ENCODE results near the gene RBM4. TPM values are rescaled to one million over a fixed set of nuclear protein-coding genes. Genes with fewer than 3 reads are reported as not detected.

Gene RBM4
- total and polyA plus RNA-seq, 2 of the 13 experiments (the other 11 are each of a cell fraction or from before 2014, with no cell fraction given): 126 to 136 TPM

DNA sequence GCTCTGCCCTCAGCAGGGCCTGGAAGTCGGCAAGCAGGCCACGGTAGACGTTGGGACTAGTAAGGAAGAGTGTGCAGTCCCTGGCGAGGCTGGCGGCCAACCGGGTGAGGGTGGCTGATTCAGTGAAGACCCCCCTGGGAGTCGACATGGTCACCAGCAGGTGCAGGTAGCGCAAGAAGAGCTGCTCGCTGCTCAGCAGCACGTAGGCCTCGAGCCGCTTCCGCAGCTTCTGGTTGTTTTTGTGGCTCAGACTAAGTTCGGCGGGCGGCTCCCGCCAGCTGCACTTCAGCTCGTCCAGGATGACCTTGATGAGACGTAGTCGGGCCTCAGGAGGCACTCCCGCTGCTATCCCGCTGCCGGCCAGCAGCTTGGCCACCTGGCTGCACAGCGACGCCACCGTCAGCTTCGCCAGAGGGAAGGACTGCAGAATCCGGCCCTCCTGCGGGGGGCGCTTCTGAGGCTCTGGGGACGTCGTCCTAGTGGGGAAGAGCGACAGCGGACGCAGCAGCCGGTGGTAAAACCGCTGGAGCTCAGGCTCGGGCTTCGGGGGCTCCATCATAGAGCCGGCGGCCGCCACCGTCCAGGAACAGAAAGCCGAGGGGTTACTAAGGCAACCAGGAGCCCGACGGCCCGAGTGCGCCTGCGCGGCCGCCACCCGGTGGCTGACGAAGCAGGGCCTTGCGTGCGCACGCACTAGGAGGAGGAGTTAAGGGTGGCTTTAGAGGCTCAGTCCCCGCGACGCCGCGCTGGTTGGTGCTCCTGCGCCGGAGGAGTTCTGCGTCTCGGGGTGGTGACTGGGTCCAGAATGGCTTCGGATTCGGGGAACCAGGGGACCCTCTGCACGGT is 45.8 kb upstream of the RBM4 start, which contains the start of the genes CCDC87 and CCS (continued):
- TF ChIP-seq HNRNPUL1 (IDR thresholded peaks at IDR 0.05; ENCODE audit: low read depth, low read length) (no peak), NKX3-1 (CRISPR knock-in tag; IDR thresholded peaks at IDR 0.05) (peak; percentile 44; the same call in 1 of the 2 replicates), KMT2A (CRISPR knock-in tag; IDR thresholded peaks at IDR 0.05) (peak; percentile 89), EEA1 (CRISPR knock-in tag; IDR thresholded peaks at IDR 0.05; ENCODE audit: borderline replicate concordance) (peak; percentile 73; the same call in 1 of the 2 replicates), ZNF34 (CRISPR knock-in tag; IDR thresholded peaks at IDR 0.05; ENCODE audit: borderline replicate concordance) (peak; percentile 72; the same call in 1 of the 2 replicates), TRIM24 (CRISPR knock-in tag; IDR thresholded peaks at IDR 0.05) (no peak), ZNF326 (CRISPR knock-in tag; IDR thresholded peaks at IDR 0.05; ENCODE audit: borderline replicate concordance) (no peak), PTBP1 (IDR thresholded peaks at IDR 0.05; ENCODE audit: low read depth, low read length, poor library complexity, severe bottlenecking) (peak; percentile 63), NCOA1 (CRISPR knock-in tag; IDR thresholded peaks at IDR 0.05) (no peak), GABPB1 (CRISPR knock-in tag; IDR thresholded peaks at IDR 0.05) (peak; percentile 78)
- TF ChIP-seq, protein P1, sequence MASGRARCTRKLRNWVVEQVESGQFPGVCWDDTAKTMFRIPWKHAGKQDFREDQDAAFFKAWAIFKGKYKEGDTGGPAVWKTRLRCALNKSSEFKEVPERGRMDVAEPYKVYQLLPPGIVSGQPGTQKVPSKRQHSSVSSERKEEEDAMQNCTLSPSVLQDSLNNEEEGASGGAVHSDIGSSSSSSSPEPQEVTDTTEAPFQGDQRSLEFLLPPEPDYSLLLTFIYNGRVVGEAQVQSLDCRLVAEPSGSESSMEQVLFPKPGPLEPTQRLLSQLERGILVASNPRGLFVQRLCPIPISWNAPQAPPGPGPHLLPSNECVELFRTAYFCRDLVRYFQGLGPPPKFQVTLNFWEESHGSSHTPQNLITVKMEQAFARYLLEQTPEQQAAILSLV (CRISPR knock-in tag; IDR thresholded peaks at IDR 0.05; ENCODE audit: borderline replicate concordance): peak; percentile 65; the same call in 1 of the 2 replicates
- TF ChIP-seq, protein P2, sequence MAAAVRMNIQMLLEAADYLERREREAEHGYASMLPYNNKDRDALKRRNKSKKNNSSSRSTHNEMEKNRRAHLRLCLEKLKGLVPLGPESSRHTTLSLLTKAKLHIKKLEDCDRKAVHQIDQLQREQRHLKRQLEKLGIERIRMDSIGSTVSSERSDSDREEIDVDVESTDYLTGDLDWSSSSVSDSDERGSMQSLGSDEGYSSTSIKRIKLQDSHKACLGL (CRISPR knock-in tag; IDR thresholded peaks at IDR 0.05): peak; percentile 78; the same call in 1 of the 2 replicates
- TF ChIP-seq, protein P3, sequence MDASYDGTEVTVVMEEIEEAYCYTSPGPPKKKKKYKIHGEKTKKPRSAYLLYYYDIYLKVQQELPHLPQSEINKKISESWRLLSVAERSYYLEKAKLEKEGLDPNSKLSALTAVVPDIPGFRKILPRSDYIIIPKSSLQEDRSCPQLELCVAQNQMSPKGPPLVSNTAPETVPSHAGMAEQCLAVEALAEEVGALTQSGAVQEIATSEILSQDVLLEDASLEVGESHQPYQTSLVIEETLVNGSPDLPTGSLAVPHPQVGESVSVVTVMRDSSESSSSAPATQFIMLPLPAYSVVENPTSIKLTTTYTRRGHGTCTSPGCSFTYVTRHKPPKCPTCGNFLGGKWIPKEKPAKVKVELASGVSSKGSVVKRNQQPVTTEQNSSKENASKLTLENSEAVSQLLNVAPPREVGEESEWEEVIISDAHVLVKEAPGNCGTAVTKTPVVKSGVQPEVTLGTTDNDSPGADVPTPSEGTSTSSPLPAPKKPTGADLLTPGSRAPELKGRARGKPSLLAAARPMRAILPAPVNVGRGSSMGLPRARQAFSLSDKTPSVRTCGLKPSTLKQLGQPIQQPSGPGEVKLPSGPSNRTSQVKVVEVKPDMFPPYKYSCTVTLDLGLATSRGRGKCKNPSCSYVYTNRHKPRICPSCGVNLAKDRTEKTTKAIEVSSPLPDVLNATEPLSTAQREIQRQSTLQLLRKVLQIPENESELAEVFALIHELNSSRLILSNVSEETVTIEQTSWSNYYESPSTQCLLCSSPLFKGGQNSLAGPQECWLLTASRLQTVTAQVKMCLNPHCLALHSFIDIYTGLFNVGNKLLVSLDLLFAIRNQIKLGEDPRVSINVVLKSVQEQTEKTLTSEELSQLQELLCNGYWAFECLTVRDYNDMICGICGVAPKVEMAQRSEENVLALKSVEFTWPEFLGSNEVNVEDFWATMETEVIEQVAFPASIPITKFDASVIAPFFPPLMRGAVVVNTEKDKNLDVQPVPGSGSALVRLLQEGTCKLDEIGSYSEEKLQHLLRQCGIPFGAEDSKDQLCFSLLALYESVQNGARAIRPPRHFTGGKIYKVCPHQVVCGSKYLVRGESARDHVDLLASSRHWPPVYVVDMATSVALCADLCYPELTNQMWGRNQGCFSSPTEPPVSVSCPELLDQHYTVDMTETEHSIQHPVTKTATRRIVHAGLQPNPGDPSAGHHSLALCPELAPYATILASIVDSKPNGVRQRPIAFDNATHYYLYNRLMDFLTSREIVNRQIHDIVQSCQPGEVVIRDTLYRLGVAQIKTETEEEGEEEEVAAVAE (CRISPR knock-in tag; IDR thresholded peaks at IDR 0.05; ENCODE audit: borderline replicate concordance): peak; percentile 70; the same call in 1 of the 2 replicates
- TF ChIP-seq, protein P4, sequence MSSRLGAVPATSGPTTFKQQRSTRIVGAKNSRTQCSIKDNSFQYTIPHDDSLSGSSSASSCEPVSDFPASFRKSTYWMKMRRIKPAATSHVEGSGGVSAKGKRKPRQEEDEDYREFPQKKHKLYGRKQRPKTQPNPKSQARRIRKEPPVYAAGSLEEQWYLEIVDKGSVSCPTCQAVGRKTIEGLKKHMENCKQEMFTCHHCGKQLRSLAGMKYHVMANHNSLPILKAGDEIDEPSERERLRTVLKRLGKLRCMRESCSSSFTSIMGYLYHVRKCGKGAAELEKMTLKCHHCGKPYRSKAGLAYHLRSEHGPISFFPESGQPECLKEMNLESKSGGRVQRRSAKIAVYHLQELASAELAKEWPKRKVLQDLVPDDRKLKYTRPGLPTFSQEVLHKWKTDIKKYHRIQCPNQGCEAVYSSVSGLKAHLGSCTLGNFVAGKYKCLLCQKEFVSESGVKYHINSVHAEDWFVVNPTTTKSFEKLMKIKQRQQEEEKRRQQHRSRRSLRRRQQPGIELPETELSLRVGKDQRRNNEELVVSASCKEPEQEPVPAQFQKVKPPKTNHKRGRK (CRISPR knock-in tag; IDR thresholded peaks at IDR 0.05): no peak
- TF ChIP-seq, protein P5, sequence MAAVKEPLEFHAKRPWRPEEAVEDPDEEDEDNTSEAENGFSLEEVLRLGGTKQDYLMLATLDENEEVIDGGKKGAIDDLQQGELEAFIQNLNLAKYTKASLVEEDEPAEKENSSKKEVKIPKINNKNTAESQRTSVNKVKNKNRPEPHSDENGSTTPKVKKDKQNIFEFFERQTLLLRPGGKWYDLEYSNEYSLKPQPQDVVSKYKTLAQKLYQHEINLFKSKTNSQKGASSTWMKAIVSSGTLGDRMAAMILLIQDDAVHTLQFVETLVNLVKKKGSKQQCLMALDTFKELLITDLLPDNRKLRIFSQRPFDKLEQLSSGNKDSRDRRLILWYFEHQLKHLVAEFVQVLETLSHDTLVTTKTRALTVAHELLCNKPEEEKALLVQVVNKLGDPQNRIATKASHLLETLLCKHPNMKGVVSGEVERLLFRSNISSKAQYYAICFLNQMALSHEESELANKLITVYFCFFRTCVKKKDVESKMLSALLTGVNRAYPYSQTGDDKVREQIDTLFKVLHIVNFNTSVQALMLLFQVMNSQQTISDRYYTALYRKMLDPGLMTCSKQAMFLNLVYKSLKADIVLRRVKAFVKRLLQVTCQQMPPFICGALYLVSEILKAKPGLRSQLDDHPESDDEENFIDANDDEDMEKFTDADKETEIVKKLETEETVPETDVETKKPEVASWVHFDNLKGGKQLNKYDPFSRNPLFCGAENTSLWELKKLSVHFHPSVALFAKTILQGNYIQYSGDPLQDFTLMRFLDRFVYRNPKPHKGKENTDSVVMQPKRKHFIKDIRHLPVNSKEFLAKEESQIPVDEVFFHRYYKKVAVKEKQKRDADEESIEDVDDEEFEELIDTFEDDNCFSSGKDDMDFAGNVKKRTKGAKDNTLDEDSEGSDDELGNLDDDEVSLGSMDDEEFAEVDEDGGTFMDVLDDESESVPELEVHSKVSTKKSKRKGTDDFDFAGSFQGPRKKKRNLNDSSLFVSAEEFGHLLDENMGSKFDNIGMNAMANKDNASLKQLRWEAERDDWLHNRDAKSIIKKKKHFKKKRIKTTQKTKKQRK (IDR thresholded peaks at IDR 0.05; ENCODE audit: low read length): no peak

All from HepG2 (cell line).